ENCODE results near the gene CCDC177. TPM values are rescaled to one million over a fixed set of nuclear protein-coding genes. Genes with fewer than 3 reads are reported as not detected.

CCDC177 gene
- total RNA-seq, 3 donors from 2014 or later (not counting 1 experiment from before 2014, with no cell fraction given), result not detected

- Mint-ChIP-seq H3K9me3 (no peaks in the 10 kb centered on the region), H3K27ac (peak overlapping the region; percentile 95 to 96), H3K4me3 (peak overlapping the region; percentile 89), H3K27me3 (ENCODE audit: low read depth in 2 of 2) (no peaks in the 10 kb centered on the region), H3K4me1 (peaks cover 72 to 73% of the 10 kb centered on the region in 2 donors), H3K36me3 (no peaks in the 10 kb centered on the region)
- intact Hi-C loops (cut with micrococcal nuclease), result loop anchor here (5.0 to 10.0 kb wide), 2 partner anchors 461 to 819 kb away; partner anchors contain the start of genes DCAF5 and ZFP36L1
- Histone ChIP-seq H3K9me3 (ENCODE audit: control insufficient read depth, insufficient read depth, low read length) (no peaks in the 10 kb centered on the region), H3K27me3 (ENCODE audit: control insufficient read depth, insufficient read depth, low read length) (no peaks in the 10 kb centered on the region), H3K4me3 (ENCODE audit: low read length) (no peak overlapping the region), H3K27ac (ENCODE audit: low read length) (peak overlapping the region; percentile 76), H3K36me3 (ENCODE audit: control insufficient read depth, insufficient read depth, low read length) (no peaks in the 10 kb centered on the region), H3K4me1 (ENCODE audit: control insufficient read depth, insufficient read depth, low read length) (peaks cover 52% of the 10 kb centered on the region)
- no peak for TF ChIP-seq CTCF (IDR thresholded peaks at IDR 0.05)
- 51% methylated on average over 4 of the region's 4 CpGs for WGBS (ENCODE audit: insufficient coverage)
- ATAC-seq (no peak), DNase-seq (peak in 1 of 2 donors; percentile 28)
These were observed 38.8 kb upstream of the CCDC177 start for GRCh38 chr14:69613312-69614073.

- Histone ChIP-seq H3K4me1 (ENCODE audit: control insufficient read depth, insufficient read depth, low read length) (peaks cover 50% of the 10 kb centered on the region), H3K36me3 (ENCODE audit: control insufficient read depth, insufficient read depth, low read length) (no peaks in the 10 kb centered on the region), H3K27me3 (ENCODE audit: control insufficient read depth, insufficient read depth, low read length) (no peaks in the 10 kb centered on the region), H3K4me3 (ENCODE audit: low read length) (peak overlapping the region; percentile 88), H3K9me3 (ENCODE audit: control insufficient read depth, insufficient read depth, low read length) (no peaks in the 10 kb centered on the region), H3K27ac (ENCODE audit: low read length) (peak overlapping the region; percentile 76)
- WGBS (ENCODE audit: insufficient coverage), result no CpG with 5 or more reads among the region's 2 CpGs
- intact Hi-C loops (cut with micrococcal nuclease), result loop anchor here (1.0 to 10.0 kb wide), 3 partner anchors 13 to 818 kb away; partner anchors contain the start of genes DCAF5 and ZFP36L1
- DNase-seq, result peak in 1 of 2 donors; percentile 55
- Mint-ChIP-seq H3K4me3 (peak overlapping the region; percentile 89), H3K36me3 (no peaks in the 10 kb centered on the region), H3K27me3 (ENCODE audit: low read depth in 2 of 2) (no peaks in the 10 kb centered on the region), H3K9me3 (no peaks in the 10 kb centered on the region), H3K4me1 (peaks cover 65 to 66% of the 10 kb centered on the region in 2 donors), H3K27ac (peak overlapping the region; percentile 95 to 96)
- TF ChIP-seq CTCF (IDR thresholded peaks at IDR 0.05), result no peak
- ATAC-seq, result no peak
These were observed 38.1 kb upstream of the CCDC177 start for GRCh38 chr14:69612783-69613130.

- H3K4me1 Mint-ChIP-seq, result peaks cover 59 to 60% of the 10 kb centered on the region in 2 donors
- TF ChIP-seq CTCF (IDR thresholded peaks at IDR 0.05), result no peak
- H3K4me1 ChIP-seq (ENCODE audit: control insufficient read depth, insufficient read depth, low read length), result peaks cover 48% of the 10 kb centered on the region
- peak overlapping the region; percentile 88 for H3K4me3 ChIP-seq (ENCODE audit: low read length)
- intact Hi-C loops (cut with micrococcal nuclease), result loop anchor here (1.0 to 10.0 kb wide), 3 partner anchors 13 to 817 kb away; partner anchors contain the start of genes DCAF5 and ZFP36L1
- H3K4me3 Mint-ChIP-seq, result peak overlapping the region; percentile 89
- no peaks in the 10 kb centered on the region for H3K9me3 Mint-ChIP-seq
- peak overlapping the region; percentile 76 for H3K27ac ChIP-seq (ENCODE audit: low read length)
- H3K36me3 Mint-ChIP-seq, result no peaks in the 10 kb centered on the region
- no peaks in the 10 kb centered on the region for H3K36me3 ChIP-seq (ENCODE audit: control insufficient read depth, insufficient read depth, low read length)
- ATAC-seq (peak; percentile 37 to 56 (median 41)), DNase-seq (peak in 1 of 2 donors; percentile 75)
- H3K9me3 ChIP-seq (ENCODE audit: control insufficient read depth, insufficient read depth, low read length), result no peaks in the 10 kb centered on the region
- WGBS (ENCODE audit: insufficient coverage), result under 1% methylated on average over 47 of the region's 47 CpGs
- H3K27me3 ChIP-seq (ENCODE audit: control insufficient read depth, insufficient read depth, low read length), result no peaks in the 10 kb centered on the region
- H3K27me3 Mint-ChIP-seq (ENCODE audit: low read depth in 2 of 2), result no peaks in the 10 kb centered on the region
- peak overlapping the region; percentile 95 to 96 for H3K27ac Mint-ChIP-seq
These were observed 37.5 kb upstream of the CCDC177 start for GRCh38 chr14:69612014-69612782.
